Measurements from ENCODE around the gene ADCY3.

- no peak for TF ChIP-seq CTCF (IDR thresholded peaks at IDR 0.05)
- TF ChIP-seq ZFX (IDR thresholded peaks at IDR 0.05; ENCODE audit: borderline replicate concordance): no peak
Measured at GRCh38 chr2:24919037-24919505, 966 bp downstream of the ADCY3 start.
